ENCODE results near the gene ESYT2. TPM values are rescaled to one million over a fixed set of nuclear protein-coding genes. Genes with fewer than 3 reads are reported as not detected.
A peak's percentile ranks its signal among the peaks of the same experiment; 100 is the strongest.

ESYT2 gene
- total RNA-seq, 1 experiment from 2014 or later, result 39.0 TPM

DNA sequence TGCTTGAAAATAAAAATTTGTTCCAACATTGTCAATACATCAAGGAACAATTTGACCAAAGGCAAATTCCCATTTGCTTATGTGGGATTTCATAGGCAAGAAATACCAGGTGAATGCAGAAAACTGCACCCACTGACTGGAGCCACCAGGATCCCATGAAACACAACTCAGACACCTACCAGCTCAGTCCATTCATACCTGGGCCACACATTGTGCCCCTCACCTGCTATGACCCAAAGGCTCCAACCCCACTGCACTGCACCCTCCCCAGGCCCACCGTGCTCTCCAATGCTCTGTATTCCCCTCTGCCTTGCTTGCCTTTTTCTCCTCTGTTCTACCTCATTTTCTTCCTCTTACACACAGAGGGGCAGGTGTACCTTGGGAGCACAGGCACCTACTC is 130.0 kb downstream of the ESYT2 start:
- Histone ChIP-seq H2BK120ac (ENCODE audit: low read depth, low read length, poor library complexity, severe bottlenecking) (no peak overlapping the region), H2BK15ac (ENCODE audit: low read depth, low read length) (no peak overlapping the region), H3T11ph (ENCODE audit: low read length) (no peak overlapping the region), H3K18ac (ENCODE audit: insufficient read length, low read depth, low read length) (no peak overlapping the region), H3K79me2 (ENCODE audit: insufficient read depth, low read length) (peaks cover 24% of the 10 kb centered on the region; the same call in 1 of the 2 replicates), H4K8ac (replicated peaks; ENCODE audit: insufficient read length, low read depth, low read length) (no peak overlapping the region), H3K14ac (ENCODE audit: insufficient read depth, low read length) (no peak overlapping the region), H3K4ac (ENCODE audit: low read depth, low read length) (no peak overlapping the region), H2BK20ac (ENCODE audit: low read depth, low read length, poor library complexity, severe bottlenecking) (no peak overlapping the region), H2AFZ (ENCODE audit: low read length) (no peak overlapping the region), H3K9me3 (ENCODE audit: control insufficient read depth, low read depth, low read length) (no peaks in the 10 kb centered on the region), H3K79me1 (ENCODE audit: insufficient read depth, low read depth, low read length, poor library complexity, severe bottlenecking) (peaks cover 6% of the 10 kb centered on the region), H3K56ac (ENCODE audit: insufficient read length, low read depth, low read length) (no peak overlapping the region), H4K91ac (ENCODE audit: insufficient read length, low read depth, low read length) (no peak overlapping the region), H3K23ac (ENCODE audit: insufficient read length, low read depth, low read length) (no peak overlapping the region), H3K4me2 (ENCODE audit: insufficient read depth, insufficient read length, low read length) (no peak overlapping the region), H4K5ac (ENCODE audit: insufficient read length, low read depth, low read length) (no peak overlapping the region), H4K20me1 (ENCODE audit: control insufficient read depth, insufficient read depth, insufficient read length) (no peaks in the 10 kb centered on the region), H2BK5ac (ENCODE audit: insufficient read length, low read length) (no peak overlapping the region), H2AK5ac (ENCODE audit: insufficient read length, low read length) (no peak overlapping the region), H3K4me1 (ENCODE audit: insufficient read depth, low read length) (peaks cover 3% of the 10 kb centered on the region), H2BK12ac (ENCODE audit: insufficient read length, low read depth, low read length) (no peak overlapping the region), H3K9ac (ENCODE audit: extremely low read depth, insufficient read length, low read length) (no peak overlapping the region), H3K27ac (ENCODE audit: insufficient read length, low read depth, low read length) (no peak overlapping the region), H3K27me3 (ENCODE audit: insufficient read depth, low read length) (no peaks in the 10 kb centered on the region), H3K23me2 (ENCODE audit: insufficient read length, low read depth, low read length, poor library complexity, severe bottlenecking) (peaks cover 12% of the 10 kb centered on the region)
- Mint-ChIP-seq H3K27ac (peak overlapping the region in 1 of 3 experiments; percentile 44; a peak in 1 of 7 replicates), H3K4me3 (no peak overlapping the region), H3K36me3 (ENCODE audit: insufficient read depth in 1 of 3, low read depth in 3 of 3) (peaks cover 39 to 69% (median 67%) of the 10 kb centered on the region in 3 experiments), H3K9me3 (no peaks in the 10 kb centered on the region), H3K4me1 (peaks cover 32% of the 10 kb centered on the region in 2 experiments), H3K27me3 (ENCODE audit: low read depth) (no peaks in the 10 kb centered on the region)
- TF ChIP-seq, protein P1, sequence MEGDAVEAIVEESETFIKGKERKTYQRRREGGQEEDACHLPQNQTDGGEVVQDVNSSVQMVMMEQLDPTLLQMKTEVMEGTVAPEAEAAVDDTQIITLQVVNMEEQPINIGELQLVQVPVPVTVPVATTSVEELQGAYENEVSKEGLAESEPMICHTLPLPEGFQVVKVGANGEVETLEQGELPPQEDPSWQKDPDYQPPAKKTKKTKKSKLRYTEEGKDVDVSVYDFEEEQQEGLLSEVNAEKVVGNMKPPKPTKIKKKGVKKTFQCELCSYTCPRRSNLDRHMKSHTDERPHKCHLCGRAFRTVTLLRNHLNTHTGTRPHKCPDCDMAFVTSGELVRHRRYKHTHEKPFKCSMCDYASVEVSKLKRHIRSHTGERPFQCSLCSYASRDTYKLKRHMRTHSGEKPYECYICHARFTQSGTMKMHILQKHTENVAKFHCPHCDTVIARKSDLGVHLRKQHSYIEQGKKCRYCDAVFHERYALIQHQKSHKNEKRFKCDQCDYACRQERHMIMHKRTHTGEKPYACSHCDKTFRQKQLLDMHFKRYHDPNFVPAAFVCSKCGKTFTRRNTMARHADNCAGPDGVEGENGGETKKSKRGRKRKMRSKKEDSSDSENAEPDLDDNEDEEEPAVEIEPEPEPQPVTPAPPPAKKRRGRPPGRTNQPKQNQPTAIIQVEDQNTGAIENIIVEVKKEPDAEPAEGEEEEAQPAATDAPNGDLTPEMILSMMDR (conservative IDR thresholded peaks at IDR 0.05), result no peak
- DNase-seq, result no peak
- WGBS (ENCODE audit: extremely low coverage, insufficient read length, low lambda C conversion rate), result no CpG with 5 or more reads among the region's 1 CpG
